ENCODE measurements around the gene TMEM39A.

The TMEM39A gene

DNA sequence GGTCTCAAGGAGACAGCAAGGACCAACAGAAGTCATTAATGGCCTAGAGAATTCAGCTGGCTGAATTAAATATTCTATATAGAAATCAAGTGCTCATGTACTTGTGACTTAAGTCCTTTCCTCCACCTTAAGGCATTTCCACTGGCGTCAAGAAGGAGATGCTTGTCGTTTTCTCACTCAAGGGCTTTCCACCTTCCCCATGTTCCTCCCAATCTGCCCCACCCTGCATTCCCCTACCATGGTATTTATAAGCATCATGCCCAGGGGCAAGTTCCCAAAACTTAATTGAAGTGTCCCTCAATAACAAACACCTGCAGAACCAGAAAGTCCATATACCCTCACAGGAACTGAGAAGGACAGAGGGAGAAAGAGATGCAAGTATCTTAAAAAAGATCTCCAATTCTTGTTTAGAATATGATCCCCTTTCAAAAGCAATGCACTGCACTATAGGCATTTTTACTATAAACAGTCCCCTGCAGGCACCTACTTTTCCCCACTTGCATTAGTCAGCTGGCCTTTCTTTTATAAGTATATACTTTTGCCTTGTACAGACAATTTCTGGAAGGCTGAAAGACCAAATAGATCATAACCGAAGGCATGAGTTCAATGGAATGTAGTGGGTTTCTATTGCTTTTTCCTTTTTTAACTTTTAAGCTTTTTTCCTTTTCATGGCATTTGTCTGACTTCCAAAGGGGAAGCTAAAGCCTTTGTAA, 29.6 kb downstream of the TMEM39A start:
- no peak overlapping the region for H3K4me3 ChIP-seq (ENCODE audit: low read depth, low read length)
- DNase-seq (ENCODE audit: low read depth) = no peak
- no peak for TF ChIP-seq CTCF (IDR thresholded peaks at IDR 0.05; ENCODE audit: low read depth, low read length, missing control alignments)

DNA sequence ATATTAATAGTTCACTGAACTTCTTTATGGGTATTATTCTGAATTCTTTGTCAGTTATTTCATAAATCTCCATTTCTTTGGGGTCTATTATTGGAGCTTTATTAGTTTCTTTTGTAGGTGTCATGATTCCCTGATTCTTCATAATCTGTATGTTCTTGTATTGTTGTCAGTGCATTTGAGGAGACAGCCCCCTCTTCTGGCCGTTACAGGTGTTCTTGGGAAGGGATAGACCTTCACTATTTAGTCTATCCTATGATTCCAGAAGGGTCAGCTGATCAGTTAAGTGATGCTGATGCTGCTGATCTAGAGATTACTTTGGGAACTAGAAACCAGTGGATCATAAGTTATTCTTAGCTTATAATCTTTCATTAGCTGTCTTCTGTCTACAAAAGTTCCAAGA, 34.9 kb downstream of the TMEM39A start:
- DNase-seq (ENCODE audit: low read depth) = no peak
- TF ChIP-seq CTCF (IDR thresholded peaks at IDR 0.05; ENCODE audit: low read depth, low read length, missing control alignments) = no peak
- H3K4me3 ChIP-seq (ENCODE audit: low read depth, low read length) = no peak overlapping the region

DNA sequence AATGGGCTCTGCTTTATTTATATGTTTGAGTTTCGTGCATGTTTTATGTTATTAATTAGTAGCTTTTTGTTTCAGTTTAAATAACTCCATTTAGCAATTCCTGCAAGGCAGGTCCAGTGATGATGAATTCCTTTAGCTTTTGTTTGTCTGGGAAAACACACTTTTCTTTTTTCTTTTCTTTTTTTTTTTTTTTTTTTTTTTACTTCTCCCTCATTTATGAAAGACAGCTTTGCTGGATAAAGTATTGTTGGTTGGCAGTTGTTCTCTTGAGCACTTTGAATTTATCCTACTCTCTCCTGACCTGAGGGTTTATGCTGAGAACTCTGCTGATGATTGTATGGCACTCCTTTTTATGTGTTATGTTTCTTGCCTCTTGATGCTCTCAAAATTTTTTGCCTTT, 35.7 kb downstream of the TMEM39A start:
- TF ChIP-seq CTCF (IDR thresholded peaks at IDR 0.05; ENCODE audit: low read depth, low read length, missing control alignments) = no peak
- no peak for DNase-seq (ENCODE audit: low read depth)

DNA sequence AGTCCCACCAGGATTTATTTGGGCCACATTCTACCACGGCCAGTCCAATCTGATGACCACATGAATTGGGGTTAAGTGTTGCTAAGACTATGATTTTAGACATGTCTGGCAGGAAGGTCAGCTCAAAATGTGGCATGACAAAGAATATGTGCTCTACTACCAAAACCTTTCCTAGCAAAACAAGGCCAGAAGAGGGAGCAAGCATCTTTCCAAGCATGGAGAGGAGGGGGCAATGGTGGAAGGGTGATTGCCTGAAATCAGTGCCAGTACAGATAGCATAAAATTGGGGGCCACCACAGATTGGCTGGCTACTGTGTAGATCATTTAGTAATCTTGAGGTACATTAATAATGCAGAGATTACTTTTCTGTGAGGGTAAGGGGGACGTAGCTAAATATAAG, 43.2 kb downstream of the TMEM39A start:
- no peak for DNase-seq (ENCODE audit: low read depth)

More for the DNA sequence above, 35.7 kb downstream of the TMEM39A start:
- no peak overlapping the region for H3K4me3 ChIP-seq (ENCODE audit: low read depth, low read length)

DNA sequence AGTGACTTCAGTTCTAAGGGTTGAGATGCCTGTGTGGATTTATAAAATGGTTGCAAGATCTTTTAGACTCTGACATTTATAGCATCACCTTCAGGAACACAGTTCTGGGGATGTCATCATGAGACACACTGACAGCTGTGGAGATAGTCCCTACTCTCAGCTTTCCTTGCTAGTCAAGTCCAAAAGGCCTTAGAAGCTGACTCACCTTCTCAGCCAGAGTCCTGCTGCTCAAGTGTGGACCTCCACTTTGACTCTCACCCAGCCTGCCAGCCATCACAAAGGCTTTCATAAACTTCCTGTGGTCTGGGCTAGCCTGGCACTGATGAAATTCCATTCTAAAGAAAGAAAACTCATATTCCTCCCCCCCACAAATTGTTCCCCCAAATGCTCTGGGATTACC, 44.8 kb downstream of the TMEM39A start:
- DNase-seq (ENCODE audit: low read depth) = no peak
- TF ChIP-seq CTCF (IDR thresholded peaks at IDR 0.05; ENCODE audit: low read depth, low read length, missing control alignments) = no peak
- H3K4me3 ChIP-seq (ENCODE audit: low read depth, low read length) = no peak overlapping the region

More for the DNA sequence above, 43.2 kb downstream of the TMEM39A start:
- TF ChIP-seq CTCF (IDR thresholded peaks at IDR 0.05; ENCODE audit: low read depth, low read length, missing control alignments) = no peak
- H3K4me3 ChIP-seq (ENCODE audit: low read depth, low read length) = no peak overlapping the region

GRCh38 chr3:119417771-119418512, 45.5 kb downstream of the TMEM39A start:
- TF ChIP-seq CTCF (IDR thresholded peaks at IDR 0.05; ENCODE audit: low read depth, low read length, missing control alignments) = no peak
- no peak overlapping the region for H3K4me3 ChIP-seq (ENCODE audit: low read depth, low read length)
- DNase-seq (ENCODE audit: low read depth) = no peak
